ELF-1 (cell line): Measurements from ENCODE around the gene THAP12.
"Not testable (repeated sequence)": the region's sequence is repeated elsewhere in the genome, so short reads cannot be mapped to it uniquely, and the experiment has no call there.

Experiments used
- DNase-seq: peaks from one replicate; pipeline ENCODE4 v3.0.0-alpha.2; 2016; ENCODE audit warnings: low read depth, low spot score

The THAP12 gene

DNA sequence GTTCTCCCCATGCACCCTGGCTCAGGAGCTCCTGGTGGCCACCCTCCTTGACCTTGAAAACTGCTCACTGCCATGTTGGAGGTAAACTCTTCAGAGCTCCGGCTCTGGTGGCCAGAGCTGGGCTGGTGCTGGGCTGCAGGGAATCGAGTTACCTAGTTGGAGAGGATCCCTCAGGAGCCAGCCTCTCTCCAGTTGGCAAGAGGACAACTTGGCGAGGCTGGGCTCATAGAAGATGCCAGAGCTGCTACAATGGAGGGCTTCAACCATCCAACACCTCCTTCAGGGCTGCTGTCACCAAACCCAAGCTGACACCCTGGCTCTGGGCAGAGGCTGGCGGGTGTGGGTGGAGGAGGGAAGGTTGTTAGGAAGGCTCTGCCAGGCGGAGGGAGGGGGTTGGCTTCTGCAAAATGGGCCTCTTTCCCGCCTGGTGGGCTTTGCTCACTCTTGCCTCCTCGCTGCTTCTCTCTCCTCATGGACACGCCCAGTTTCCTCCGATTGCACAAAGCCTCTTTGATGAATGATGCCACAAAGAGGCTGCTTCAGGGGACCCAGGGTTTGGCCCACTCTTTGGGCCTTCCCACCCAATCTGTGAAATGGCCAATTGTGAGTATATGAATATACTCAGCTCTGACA, 53.1 kb downstream of the THAP12 start:
- no peak for DNase-seq

DNA sequence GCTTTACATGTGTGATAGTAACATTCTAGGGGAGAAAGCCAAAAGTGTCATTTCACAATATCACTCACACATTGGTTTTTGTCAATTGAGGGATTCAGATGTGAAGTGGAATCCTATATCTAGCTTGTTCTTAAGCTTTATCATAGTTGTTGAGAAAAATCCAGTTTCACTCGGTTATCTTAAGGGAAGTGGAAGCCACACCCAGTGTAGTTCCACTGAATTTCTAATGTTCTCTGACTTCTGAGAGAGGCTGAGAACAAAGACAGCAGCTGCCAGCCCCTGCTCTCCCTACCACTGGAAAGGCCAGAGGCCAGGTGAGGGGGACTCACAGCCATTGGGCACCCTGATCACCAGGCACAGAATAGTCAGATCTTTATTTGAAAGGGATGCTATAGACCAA, 53.7 kb downstream of the THAP12 start:
- DNase-seq: no peak

GRCh38 chr11:76325185-76325584, 55.7 kb downstream of the THAP12 start:
- no peak for DNase-seq

DNA sequence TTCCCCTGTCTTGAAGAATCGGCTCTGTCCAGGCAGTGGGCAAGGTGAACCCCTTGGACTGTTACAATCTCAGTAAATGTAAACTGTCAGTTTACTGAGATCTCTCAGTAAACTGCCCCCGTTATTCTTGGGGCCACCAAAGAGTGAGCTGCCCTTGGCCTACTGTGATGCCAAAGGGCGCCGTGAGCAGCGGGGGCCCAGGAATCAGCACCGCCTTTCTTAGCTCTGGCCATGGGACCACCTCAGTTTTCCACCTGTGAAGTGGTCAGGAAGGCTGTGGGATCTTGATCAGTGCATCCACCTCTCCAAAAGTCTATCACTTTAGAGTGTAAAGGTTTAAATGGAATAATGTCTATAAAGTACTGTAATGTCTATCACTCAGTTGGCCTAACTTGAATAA, 57.1 kb downstream of the THAP12 start:
- no peak for DNase-seq

DNA sequence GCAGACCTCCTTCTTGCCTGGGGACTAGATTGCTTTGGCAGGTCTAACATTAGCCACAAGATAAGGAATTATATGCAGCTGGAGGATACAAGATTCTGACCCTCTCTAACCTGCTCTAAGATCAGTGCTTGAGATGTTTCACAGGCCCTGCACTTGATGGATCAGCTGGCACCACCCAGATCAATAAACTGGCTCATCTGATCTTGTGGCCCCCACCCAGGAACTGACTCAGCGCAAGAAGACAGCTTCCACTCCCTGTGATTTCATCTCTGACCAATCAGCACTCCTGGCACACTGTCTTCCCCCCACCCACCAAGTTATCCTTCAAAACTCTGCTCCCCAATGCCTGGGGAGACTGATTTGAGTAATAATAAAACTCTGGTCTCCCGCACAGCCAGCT, 57.6 kb downstream of the THAP12 start:
- not testable (repeated sequence) for DNase-seq

- no peak for DNase-seq
These were observed 58.0 kb downstream of the THAP12 start for GRCh38 chr11:76322942-76323341.

DNA sequence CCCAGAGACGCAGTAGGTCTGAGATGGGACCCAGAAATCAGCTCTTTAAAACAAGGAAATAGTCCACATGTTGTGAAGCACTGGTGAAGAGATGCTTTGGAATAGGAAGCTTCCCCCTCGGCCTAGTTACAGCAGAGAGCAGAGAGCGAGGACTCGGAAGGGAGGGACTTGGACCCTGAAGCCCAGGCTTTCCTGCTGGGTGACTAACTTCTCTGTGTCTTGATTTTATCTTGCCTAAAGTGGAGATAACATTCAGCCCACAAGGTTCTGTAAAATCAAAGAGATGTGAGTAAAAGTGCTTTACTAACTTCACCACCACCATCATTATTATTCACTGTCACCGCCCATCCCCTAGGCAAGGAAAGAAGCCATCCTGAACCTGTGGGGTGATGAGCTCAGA, 58.4 kb downstream of the THAP12 start:
- peak; percentile 49 for DNase-seq

GRCh38 chr11:76321820-76322524, 59.0 kb downstream of the THAP12 start:
- no peak for DNase-seq

DNA sequence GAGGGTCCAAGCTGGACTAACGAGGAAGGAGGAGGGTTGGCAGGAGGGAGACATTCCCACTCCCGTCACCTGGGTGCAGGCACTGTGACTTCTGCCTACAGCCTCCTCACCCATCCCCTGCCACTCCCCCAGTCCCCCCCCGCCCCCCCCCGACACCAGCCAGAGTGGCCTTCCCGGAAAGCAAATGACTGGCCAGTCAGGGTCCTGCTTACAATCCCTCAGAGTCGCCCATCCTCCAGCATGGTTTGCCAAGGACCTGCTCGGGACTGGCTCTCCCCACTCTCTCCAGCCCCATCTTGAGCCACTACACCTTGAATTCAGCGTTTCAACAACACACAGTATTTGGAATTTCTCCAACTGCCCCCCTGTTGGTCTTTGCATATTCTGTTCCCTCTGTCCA, 59.6 kb downstream of the THAP12 start:
- no peak for DNase-seq

DNA sequence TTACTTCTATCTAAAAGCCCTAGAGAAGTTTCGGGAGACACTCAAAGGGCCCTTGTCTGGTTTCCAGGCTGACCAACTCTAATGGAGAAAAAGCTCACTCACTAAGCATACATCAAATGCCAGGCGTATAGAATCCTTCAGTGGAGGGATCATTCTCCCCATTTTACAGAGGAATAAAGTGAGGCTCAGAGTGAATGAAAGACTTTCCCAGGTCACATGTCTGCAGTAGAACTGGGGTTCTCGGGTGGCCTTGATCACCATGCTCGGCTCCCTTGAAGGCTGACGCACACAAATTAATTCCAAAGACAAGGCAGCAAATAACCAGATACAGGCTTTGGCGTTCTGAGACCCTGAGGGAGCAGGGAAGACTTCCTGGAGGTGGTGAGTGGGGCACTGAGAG, 60.0 kb downstream of the THAP12 start:
- no peak for DNase-seq

- not testable (repeated sequence) for DNase-seq
These were observed 61.1 kb downstream of the THAP12 start for GRCh38 chr11:76319798-76320197.

DNA sequence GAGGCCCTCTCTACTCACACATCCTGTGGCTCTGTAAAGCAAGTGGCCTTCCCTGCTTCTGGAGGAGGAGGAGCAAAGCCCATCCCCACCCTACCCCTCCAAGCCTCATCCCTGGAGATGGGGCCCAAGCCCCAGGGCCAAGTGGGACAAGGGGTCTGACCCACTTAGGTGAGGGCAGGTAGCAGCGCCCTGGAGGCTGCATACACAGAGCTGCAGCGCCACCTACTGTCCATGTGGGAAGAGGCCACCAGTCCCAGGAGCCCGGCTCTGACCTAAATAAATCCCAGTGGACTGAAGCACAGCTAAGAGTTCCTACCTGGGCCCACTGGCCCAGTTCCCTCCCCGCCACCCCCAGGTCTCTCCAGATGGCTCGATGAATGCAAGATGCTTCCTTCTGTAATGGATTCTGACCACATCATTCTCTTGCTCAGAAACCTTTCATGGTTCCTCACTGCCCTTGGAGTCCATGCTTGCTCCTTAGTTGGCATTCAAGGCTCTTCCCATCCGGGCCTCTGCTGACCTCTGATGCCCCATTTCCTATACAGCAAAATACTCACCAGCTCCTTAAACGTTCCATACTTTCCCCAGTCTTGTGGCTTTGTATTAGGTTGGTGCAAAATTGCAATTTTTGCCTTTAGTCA, 62.1 kb downstream of the THAP12 start:
- peak; percentile 90 for DNase-seq

GRCh38 chr11:76317296-76317695, 63.6 kb downstream of the THAP12 start:
- no peak for DNase-seq

GRCh38 chr11:76316726-76317125, 64.2 kb downstream of the THAP12 start:
- no peak for DNase-seq

DNA sequence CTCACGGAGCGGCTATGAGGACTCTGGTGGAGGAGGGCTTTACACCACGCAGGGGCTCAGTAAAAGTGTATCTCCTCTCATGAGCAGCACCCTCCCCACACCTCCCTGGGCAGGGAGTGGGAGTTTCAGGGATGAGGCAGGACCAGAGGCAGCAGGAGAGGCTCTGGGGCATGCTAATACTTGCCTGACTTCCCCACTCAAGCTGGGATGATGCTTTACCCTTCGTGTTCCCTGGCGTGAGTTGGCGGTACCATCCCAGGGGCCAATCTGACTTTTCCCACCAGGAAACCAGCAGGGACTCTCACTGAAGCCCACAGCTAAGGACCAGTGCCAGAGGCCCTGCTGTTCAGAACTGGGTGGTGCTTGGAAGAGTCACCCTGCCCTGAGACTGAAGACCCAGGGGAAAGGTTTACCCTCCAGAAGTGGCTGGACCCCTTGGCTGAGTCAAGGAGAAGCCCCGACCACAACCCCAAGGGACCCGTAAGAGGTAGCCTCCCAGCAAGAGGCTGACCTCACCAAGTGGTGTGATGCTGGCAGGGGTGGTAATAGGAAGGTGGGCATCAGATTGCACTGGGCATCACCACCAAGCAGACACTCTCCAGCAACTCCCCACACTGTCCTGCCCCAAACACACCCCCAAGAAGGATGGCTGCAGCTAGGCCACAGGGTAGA, 65.6 kb downstream of the THAP12 start:
- DNase-seq: no peak

DNA sequence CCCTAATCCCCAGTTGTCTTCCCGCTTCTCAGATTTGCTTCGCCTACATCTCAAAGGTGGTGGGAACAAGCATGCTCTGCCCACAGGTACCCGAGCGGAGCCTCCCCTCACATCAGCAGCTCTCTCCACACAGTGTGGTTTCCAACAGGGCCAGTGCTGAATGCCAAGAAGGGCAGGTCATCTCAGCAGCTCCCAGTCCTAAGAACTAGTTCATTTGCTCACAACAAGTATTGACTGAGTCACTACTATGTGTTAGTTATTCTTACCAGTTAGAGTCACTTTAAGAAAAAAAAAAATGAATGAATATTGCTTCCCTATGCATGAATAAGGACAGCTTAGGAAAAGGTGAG, 66.2 kb downstream of the THAP12 start:
- no peak for DNase-seq

- peak; percentile 78 for DNase-seq
These were observed 66.8 kb downstream of the THAP12 start for GRCh38 chr11:76313913-76314740.

DNA sequence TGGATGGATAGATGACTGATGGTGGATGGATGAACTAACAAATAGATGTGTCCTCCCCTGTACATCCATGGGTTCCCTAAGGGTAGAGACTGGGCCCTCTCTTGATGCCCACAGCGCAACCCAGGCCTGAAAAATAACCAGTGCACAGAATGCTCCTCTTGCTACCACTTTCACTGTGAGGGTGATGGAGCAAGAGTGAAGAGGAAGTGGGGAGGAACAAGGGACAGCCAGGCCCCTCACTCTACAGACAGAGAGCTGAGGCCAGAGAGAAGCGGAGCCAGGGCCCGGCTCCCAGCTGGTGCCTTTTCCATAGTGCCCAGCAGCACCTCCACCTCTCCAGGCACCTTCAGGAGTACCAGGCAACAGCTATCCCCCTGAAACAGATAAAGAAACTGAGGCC, 67.7 kb downstream of the THAP12 start:
- no peak for DNase-seq

- DNase-seq: no peak
These were observed 69.9 kb downstream of the THAP12 start for GRCh38 chr11:76310832-76311595.

- DNase-seq: no peak
These were observed 72.8 kb downstream of the THAP12 start for GRCh38 chr11:76307978-76308747.
